ENCODE results near the gene TMEM134. TPM values are rescaled to one million over a fixed set of nuclear protein-coding genes. Genes with fewer than 3 reads are reported as not detected.

Gene TMEM134
- total RNA-seq, 1 experiment from 2014 or later = 73.5 TPM

- no peak for TF ChIP-seq EZH2 (IDR thresholded peaks at IDR 0.05; ENCODE audit: low read length, unreplicated experiment)
- TF ChIP-seq CTCF (conservative IDR thresholded peaks at IDR 0.05; ENCODE audit: low read depth, low read length) = no peak
- TF ChIP-seq EZH2phosphoT487 (IDR thresholded peaks at IDR 0.05; ENCODE audit: borderline replicate concordance, low read length) = no peak
- Histone ChIP-seq H3K9ac (ENCODE audit: low read length) (no peak within 1 kb of the TSS), H3K4me2 (ENCODE audit: low read length) (peak within 1 kb of the TSS; percentile 84), H3F3A (ENCODE audit: low read length, unreplicated experiment) (no peaks in the 10 kb centered on the region), H2AFZ (ENCODE audit: low read length) (peak within 1 kb of the TSS; percentile 57; the same call in 1 of the 2 replicates), H4K20me1 (ENCODE audit: low read length) (no peaks in the 10 kb centered on the region), H3K27me3 (ENCODE audit: low read length) (no peaks in the 10 kb centered on the region), H3K4me1 (ENCODE audit: insufficient read depth, low read length) (peaks cover 6% of the 10 kb centered on the region; the same call in 1 of the 2 replicates), H3K79me2 (ENCODE audit: low read length) (no peaks in the 10 kb centered on the region), H3K36me3 (ENCODE audit: low read depth, low read length) (no peaks in the 10 kb centered on the region), H3K9me3 (ENCODE audit: low read length) (no peaks in the 10 kb centered on the region), H3K9me2 (replicated peaks; ENCODE audit: low read length) (no peaks in the 10 kb centered on the region), H3K4me3 (ENCODE audit: low read length) (peak within 1 kb of the TSS; percentile 54), H3K27ac (ENCODE audit: low read length) (no peak within 1 kb of the TSS)
- ATAC-seq (0 out of 2 replicates have a peak, but pooled peaks have one; percentile 10), DNase-seq (no peak)
- CTCF ChIA-PET = no interaction called here
- intact Hi-C loops (cut with micrococcal nuclease) = no loop called here
- no TSS peak for BruUV-seq (replicated peaks)
- POLR2A ChIA-PET (ENCODE audit: unreplicated experiment) = no interaction called here
Observed at GRCh38 chr11:67415501-67416304, 53.3 kb downstream of the TMEM134 start, which contains the start of gene CARNS1. TSS of gene CARNS1 (plus strand) at chr11:67415678. CDS start at chr11:67416200, 522 bp downstream.

- CTCF ChIA-PET = no interaction called here
- no peak for TF ChIP-seq EZH2phosphoT487 (IDR thresholded peaks at IDR 0.05; ENCODE audit: borderline replicate concordance, low read length)
- TF ChIP-seq CTCF (conservative IDR thresholded peaks at IDR 0.05; ENCODE audit: low read depth, low read length) = no peak
- no peak for TF ChIP-seq EZH2 (IDR thresholded peaks at IDR 0.05; ENCODE audit: low read length, unreplicated experiment)
- POLR2A ChIA-PET (ENCODE audit: unreplicated experiment) = no interaction called here
Observed at GRCh38 chr11:67413266-67413849, 55.7 kb downstream of the TMEM134 start.

More at GRCh38 chr11:67413266-67413849, 55.7 kb downstream of the TMEM134 start:
- no peaks in the 10 kb centered on the region for H3K27me3 ChIP-seq (ENCODE audit: low read length)
- no peaks in the 10 kb centered on the region for H3K79me2 ChIP-seq (ENCODE audit: low read length)
- no peaks in the 10 kb centered on the region for H4K20me1 ChIP-seq (ENCODE audit: low read length)
- H3F3A ChIP-seq (ENCODE audit: low read length, unreplicated experiment) = no peaks in the 10 kb centered on the region
- no peaks in the 10 kb centered on the region for H3K9me2 ChIP-seq (replicated peaks; ENCODE audit: low read length)
- DNase-seq = no peak
- H2AFZ ChIP-seq (ENCODE audit: low read length) = no peak overlapping the region
- H3K4me2 ChIP-seq (ENCODE audit: low read length) = no peak overlapping the region
- H3K36me3 ChIP-seq (ENCODE audit: low read depth, low read length) = no peaks in the 10 kb centered on the region
- no peak overlapping the region for H3K4me3 ChIP-seq (ENCODE audit: low read length)
- BruUV-seq (replicated peaks) = no TSS peak
- H3K9ac ChIP-seq (ENCODE audit: low read length) = no peak overlapping the region
- ATAC-seq = no peak
- no peak overlapping the region for H3K27ac ChIP-seq (ENCODE audit: low read length)
- intact Hi-C loops (cut with micrococcal nuclease) = no loop called here
- no peaks in the 10 kb centered on the region for H3K9me3 ChIP-seq (ENCODE audit: low read length)
- H3K4me1 ChIP-seq (ENCODE audit: insufficient read depth, low read length) = no peaks in the 10 kb centered on the region; the same call in 1 of the 2 replicates
